ENCODE measurements around the gene STYXL2.

DNA sequence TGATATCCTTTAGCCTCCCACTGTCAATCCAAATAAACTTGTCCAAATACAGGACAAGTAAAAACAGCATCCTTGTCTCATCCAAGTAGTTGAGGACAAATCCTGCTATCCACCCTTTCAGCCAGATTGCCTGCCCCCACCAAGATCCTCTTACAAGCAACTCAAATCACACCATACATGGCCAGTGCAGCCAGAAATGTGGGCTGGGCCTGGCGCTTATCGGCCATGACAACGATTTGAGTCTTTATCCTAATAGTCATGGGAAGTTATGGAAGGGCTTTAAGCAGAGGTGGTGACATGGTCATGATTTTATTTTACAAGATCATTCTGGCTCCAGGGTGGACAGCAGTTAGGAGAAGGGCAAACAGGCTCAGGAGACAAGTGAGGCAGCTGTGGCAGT lies 10.0 kb upstream of the STYXL2 start:
- TF ChIP-seq, protein P1, sequence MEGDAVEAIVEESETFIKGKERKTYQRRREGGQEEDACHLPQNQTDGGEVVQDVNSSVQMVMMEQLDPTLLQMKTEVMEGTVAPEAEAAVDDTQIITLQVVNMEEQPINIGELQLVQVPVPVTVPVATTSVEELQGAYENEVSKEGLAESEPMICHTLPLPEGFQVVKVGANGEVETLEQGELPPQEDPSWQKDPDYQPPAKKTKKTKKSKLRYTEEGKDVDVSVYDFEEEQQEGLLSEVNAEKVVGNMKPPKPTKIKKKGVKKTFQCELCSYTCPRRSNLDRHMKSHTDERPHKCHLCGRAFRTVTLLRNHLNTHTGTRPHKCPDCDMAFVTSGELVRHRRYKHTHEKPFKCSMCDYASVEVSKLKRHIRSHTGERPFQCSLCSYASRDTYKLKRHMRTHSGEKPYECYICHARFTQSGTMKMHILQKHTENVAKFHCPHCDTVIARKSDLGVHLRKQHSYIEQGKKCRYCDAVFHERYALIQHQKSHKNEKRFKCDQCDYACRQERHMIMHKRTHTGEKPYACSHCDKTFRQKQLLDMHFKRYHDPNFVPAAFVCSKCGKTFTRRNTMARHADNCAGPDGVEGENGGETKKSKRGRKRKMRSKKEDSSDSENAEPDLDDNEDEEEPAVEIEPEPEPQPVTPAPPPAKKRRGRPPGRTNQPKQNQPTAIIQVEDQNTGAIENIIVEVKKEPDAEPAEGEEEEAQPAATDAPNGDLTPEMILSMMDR (IDR thresholded peaks at IDR 0.05) = no peak
- TF ChIP-seq POLR2A (IDR thresholded peaks at IDR 0.05) = no peak

All from esophagus squamous epithelium (tissue), 4 donors.